HepG2 (cell line): ENCODE measurements around the gene ARHGAP30. TPM values are rescaled to one million over a fixed set of nuclear protein-coding genes. Genes with fewer than 3 reads are reported as not detected.

Experiments used
- ATAC-seq: fragments of 200-7000 bp; cut with Tn5 transposase; 3 replicates; pipeline ENCODE4 v1.9.1; 2020; ENCODE audit warnings: mild to moderate bottlenecking, moderate library complexity
- BruUV-seq: library from RNA; stranded (reverse); fragments of 400-500 nt; replicated peaks from 2 replicates; lab custom pipeline; 2021; lab: Mats Ljungman, UMichigan
- CTCF ChIA-PET: fragments of 300-600 bp; formaldehyde crosslinking; extraction: SDS; loops from one replicate; lab custom pipeline; 2021; ENCODE audit warnings: low total read pairs, inconsistent platforms, low intra/inter-chr PET ratio; lab: Yijun Ruan, JAX
- POLR2A ChIA-PET: fragments of 350-600 bp; sonication (Branson Sonifier 250); formaldehyde crosslinking; loops from one replicate; lab custom pipeline; 2020; ENCODE audit warnings: antibody characterized with exemption, inconsistent platforms; lab: Yijun Ruan, JAX
- DNase-seq: peaks from one replicate; pipeline ENCODE4 v3.0.0-alpha.2; 2015; ENCODE audit warnings: low spot score
- FAIRE-seq: peaks from 3 replicates; lab custom pipeline; 2011; peaks lifted over from hg19 to GRCh38; lab: Jason Lieb, UNC
- H2AFZ ChIP-seq: one replicate; pipeline ENCODE4 v1.6.1; 2011; ENCODE audit warnings: low read length, inconsistent platforms
- H3K27ac ChIP-seq: fragments of 300-600 bp; 3 replicates; pipeline ENCODE4 v1.8.0; 2011; ENCODE audit warnings: mixed run types, mild to moderate bottlenecking, mixed read lengths, low read length, inconsistent platforms; ENCODE audit not compliant: insufficient read depth; ENCODE audit errors: extremely low read length
- H3K27me3 ChIP-seq, 2 experiments: fragments of 200-600 bp in 1 of 2; 2 replicates in 1 of 2; 3 replicates in 1 of 2; pipeline versions ENCODE4 v1.6.0 to v1.8.0; 2011; ENCODE audit warnings: low read length in 2 of 2, mild to moderate bottlenecking in 2 of 2, moderate library complexity in 2 of 2, inconsistent platforms in 1 of 2; ENCODE audit not compliant: insufficient read depth in 2 of 2, control insufficient read depth in 1 of 2
- H3K36me3 ChIP-seq, 2 experiments: fragments of 200-600 bp in 1 of 2; replicated peaks in 1 of 2; 2 replicates in 1 of 2; 3 replicates in 1 of 2; pipeline versions ENCODE4 v1.5.1 to v1.8.0; 2011; ENCODE audit warnings: low read length in 2 of 2, inconsistent platforms in 1 of 2; ENCODE audit not compliant: insufficient read depth in 2 of 2, control insufficient read depth in 1 of 2
- H3K4me1 ChIP-seq: 2 replicates; pipeline ENCODE4 v1.5.1; 2012; ENCODE audit warnings: low read length, inconsistent platforms; ENCODE audit not compliant: insufficient read depth
- H3K4me2 ChIP-seq: 2 replicates; pipeline ENCODE4 v1.6.0; 2011; ENCODE audit warnings: low read depth, low read length, inconsistent platforms
- H3K4me3 ChIP-seq, 3 experiments: fragments of 200-600 bp in 1 of 3; sonication (generic), shearing (Covaris generic) in 1 of 3; replicated peaks in 1 of 3; 2 replicates each; pipeline ENCODE4 v1.5.1; 2011 to 2016; ENCODE audit warnings: low read length in 3 of 3, inconsistent platforms in 2 of 3, low read depth in 2 of 3, mild to moderate bottlenecking in 2 of 3, control low read depth in 1 of 3, mixed read lengths in 1 of 3; ENCODE audit not compliant: insufficient read depth in 1 of 3
- H3K79me2 ChIP-seq: one replicate; pipeline ENCODE4 v1.6.1; 2011; ENCODE audit warnings: low read length, inconsistent platforms; ENCODE audit not compliant: insufficient read depth
- H3K9ac ChIP-seq: 2 replicates; pipeline ENCODE4 v1.6.0; 2011; ENCODE audit warnings: mild to moderate bottlenecking, low read depth, low read length, inconsistent platforms; ENCODE audit not compliant: insufficient read depth
- H3K9me3 ChIP-seq: 2 replicates; pipeline ENCODE4 v1.5.1; 2012; ENCODE audit warnings: mild to moderate bottlenecking, low read length
- H4K20me1 ChIP-seq: 2 replicates; pipeline ENCODE4 v1.6.0; 2011; ENCODE audit warnings: inconsistent platforms, mild to moderate bottlenecking, low read length, moderate library complexity; ENCODE audit not compliant: insufficient read depth
- CSRNP1 ChIP-seq: sonication (generic); formaldehyde crosslinking; IDR thresholded peaks from 2 replicates; pipeline ENCODE4 v1.8.1; 2023; ENCODE audit warnings: mild to moderate bottlenecking, missing genetic modification reagents
- CTCF ChIP-seq: sonication (generic); formaldehyde crosslinking; IDR thresholded peaks from 2 replicates; pipeline ENCODE4 v1.5.0; 2020; ENCODE audit warnings: mild to moderate bottlenecking, missing genetic modification reagents, moderate library complexity
- HOXA5 ChIP-seq: sonication (generic); formaldehyde crosslinking; IDR thresholded peaks from 2 replicates; pipeline ENCODE4 v1.4.0; 2020; ENCODE audit warnings: missing genetic modification reagents
- HOXD1 ChIP-seq: sonication (generic); formaldehyde crosslinking; IDR thresholded peaks from 2 replicates; pipeline ENCODE4 v1.5.0; 2020; ENCODE audit warnings: missing genetic modification reagents
- NR2F1 ChIP-seq, 2 experiments: fragments of 450-650 bp in 1 of 2; formaldehyde crosslinking in 1 of 2; IDR thresholded peaks; 2 replicates each; pipeline versions ENCODE4 v1.5.0 to v1.6.1; 2016 to 2020; ENCODE audit warnings: mild to moderate bottlenecking in 1 of 2, missing compliant biosample characterization in 1 of 2, missing genetic modification reagents in 1 of 2, moderate library complexity in 1 of 2
- RCOR2 ChIP-seq: IDR thresholded peaks from 2 replicates; pipeline ENCODE4 v1.6.1; 2016; ENCODE audit warnings: missing biosample characterization, missing genetic modification reagents
- RXRA ChIP-seq: sonication (generic); formaldehyde crosslinking; IDR thresholded peaks from 2 replicates; pipeline ENCODE4 v1.5.1; 2020; ENCODE audit warnings: missing genetic modification reagents
- ZNF281 ChIP-seq: sonication (generic); formaldehyde crosslinking; IDR thresholded peaks from 2 replicates; pipeline ENCODE4 v1.4.0; 2020; ENCODE audit warnings: missing genetic modification reagents, borderline replicate concordance
- WGBS: methylation state at CpG from one replicate; pipeline ENCODE4 v1.1.6; 2017; ENCODE audit warnings: low lambda C conversion rate; 5-methylcytosine and 5-hydroxymethylcytosine counted together
- in situ Hi-C: cut with HindIII; loops from 2 replicates; pipeline ENCODE4 v1.10.0; 2017; ENCODE audit warnings: low pct_unique_long_range_greater_than_20kb; ENCODE audit not compliant: extremely low pct_ligation_motif_present
- intact Hi-C: fragments of 100-400 bp; cut with micrococcal nuclease; formaldehyde crosslinking; loops from one replicate; pipeline ENCODE4 v1.10.0; 2022; ENCODE audit not compliant: unreplicated experiment
- polyA plus RNA-seq, 8 experiments: library from polyadenylated mRNA; depleted of rRNA in 3 of 8; stranded (reverse) in 7 of 8; unstranded in 1 of 8; fragments of >200 nt; fragmentation: Illumina TruSeq in 4 of 8; extraction: Trizol in 4 of 8; gene quantifications; 2 replicates each; pipeline versions ENCODE4 v1.2.1 to v1.2.3, GENCODE V29; 2011 to 2016; ENCODE audit warnings: low read depth in 4 of 8, missing spikeins in 1 of 8, mixed read lengths in 1 of 8; ENCODE audit not compliant: insufficient read depth in 1 of 8
- total RNA-seq, 5 experiments: library from RNA; depleted of rRNA; stranded (reverse); fragments of >200 nt; fragmentation: Illumina TruSeq; extraction: Trizol; gene quantifications; 2 replicates each; pipeline ENCODE4 v1.2.3, GENCODE V29; 2016; ENCODE audit warnings: low read depth in 1 of 5

Gene ARHGAP30
- total and polyA plus RNA-seq, 2 of the 13 experiments (the other 11 are each of a cell fraction or from before 2014, with no cell fraction given): 0.13 to 0.20 TPM

- BruUV-seq: no TSS peak
- POLR2A ChIA-PET: interaction anchor here (0.5 kb wide), 1 partner anchor 58 kb away, joined by 4 read pairs; the partner anchor contains the start of gene F11R
Observed at GRCh38 chr1:161079436-161080110, 9.9 kb upstream of the ARHGAP30 start.

GRCh38 chr1:161077426-161077825, 7.7 kb upstream of the ARHGAP30 start:
- no peak for ATAC-seq
- Histone ChIP-seq H3K27me3 (no peaks in the 10 kb centered on the region; a peak in 1 of 5 replicates), H3K9me3 (no peaks in the 10 kb centered on the region), H4K20me1 (no peaks in the 10 kb centered on the region), H3K4me2 (peak overlapping the region; percentile 50), H3K4me1 (peaks cover 34% of the 10 kb centered on the region), H3K79me2 (no peaks in the 10 kb centered on the region), H3K4me3 (no peak overlapping the region; a peak in 1 of 6 replicates), H3K27ac (no peak overlapping the region), H3K36me3 (no peaks in the 10 kb centered on the region), H2AFZ (no peak overlapping the region), H3K9ac (no peak overlapping the region)
- 8% methylated on average over 2 of the region's 9 CpGs for WGBS
- intact Hi-C loops (no loop called here), in situ Hi-C loops (no loop called here)
- no TSS peak for BruUV-seq
- no peak for DNase-seq
- CTCF ChIA-PET: no interaction called here
- no peak for FAIRE-seq
- POLR2A ChIA-PET: no interaction called here
- TF ChIP-seq CSRNP1 (CRISPR knock-in tag) (no peak), RXRA (CRISPR knock-in tag) (peak; percentile 65), HOXA5 (CRISPR knock-in tag) (no peak), HOXD1 (no peak), NR2F1 (CRISPR knock-in tag; IDR thresholded peaks at IDR 0.05) (peak in 1 of 2 experiments; percentile 67; a peak in 2 of 4 replicates), ZNF281 (CRISPR knock-in tag) (peak; percentile 41; the same call in 1 of the 2 replicates)

More at GRCh38 chr1:161079436-161080110, 9.9 kb upstream of the ARHGAP30 start:
- DNase-seq (no peak), FAIRE-seq (no peak), ATAC-seq (no peak)
- no peaks in the 10 kb centered on the region for H3K79me2 ChIP-seq
- intact Hi-C loops (no loop called here), in situ Hi-C loops (no loop called here)
- no peak overlapping the region for H3K4me3 ChIP-seq
- no peaks in the 10 kb centered on the region for H4K20me1 ChIP-seq
- no peaks in the 10 kb centered on the region for H3K36me3 ChIP-seq
- H3K4me2 ChIP-seq: no peak overlapping the region
- no peaks in the 10 kb centered on the region for H3K9me3 ChIP-seq
- no peak overlapping the region for H2AFZ ChIP-seq
- 79% methylated on average over 30 of the region's 41 CpGs for WGBS
- no peak overlapping the region for H3K27ac ChIP-seq
- H3K4me1 ChIP-seq: peaks cover 31% of the 10 kb centered on the region
- no peaks in the 10 kb centered on the region; a peak in 1 of 5 replicates for H3K27me3 ChIP-seq
- TF ChIP-seq RCOR2 (CRISPR knock-in tag) (no peak), CTCF (CRISPR knock-in tag) (0 out of 2 replicates have a peak, but pooled peaks have one; percentile 14)
- CTCF ChIA-PET: no interaction called here
- no peak overlapping the region for H3K9ac ChIP-seq
